ENCODE measurements around the gene UFD1.

DNA sequence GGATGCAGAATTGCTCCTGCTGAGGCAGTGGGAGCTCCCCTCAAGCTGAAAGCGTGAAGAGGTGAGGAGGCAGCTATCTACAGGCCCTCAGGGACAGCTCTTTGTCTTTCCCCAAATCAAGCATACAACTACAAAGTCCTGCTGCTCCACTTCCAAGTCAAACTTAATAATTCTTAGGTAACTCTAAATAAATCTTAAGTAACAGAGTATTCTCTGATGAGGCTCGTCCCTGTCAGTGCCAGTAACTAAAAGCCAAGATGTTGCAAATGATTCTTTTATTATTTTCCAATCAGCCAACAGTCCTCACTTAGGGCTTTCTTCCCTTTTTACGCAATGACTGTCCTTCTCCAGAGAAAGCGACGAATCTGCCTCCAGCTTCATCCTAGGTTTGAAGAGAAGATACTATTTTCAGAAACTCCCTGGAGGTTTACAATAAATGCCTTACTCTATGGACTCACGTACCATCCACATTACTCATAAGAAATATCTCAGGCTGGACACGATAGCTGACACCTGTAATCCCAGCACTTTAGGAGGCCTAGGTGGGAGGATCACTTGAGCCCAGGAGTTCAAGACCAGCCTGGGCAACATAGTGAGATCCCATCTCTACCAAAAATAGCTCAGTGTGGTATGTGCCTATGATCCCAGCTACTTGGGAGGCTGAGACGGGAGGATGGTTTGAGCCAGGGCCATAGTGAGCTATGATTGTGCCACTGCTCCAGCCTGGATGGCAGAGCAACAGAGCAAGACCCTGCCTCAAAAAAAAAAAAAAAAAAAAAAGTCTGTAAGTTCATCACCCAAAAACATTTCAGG, 28.4 kb downstream of the UFD1 start:
- no peak for TF ChIP-seq RAD21 (IDR thresholded peaks at IDR 0.05; ENCODE audit: low read depth)
- TF ChIP-seq, protein P1, sequence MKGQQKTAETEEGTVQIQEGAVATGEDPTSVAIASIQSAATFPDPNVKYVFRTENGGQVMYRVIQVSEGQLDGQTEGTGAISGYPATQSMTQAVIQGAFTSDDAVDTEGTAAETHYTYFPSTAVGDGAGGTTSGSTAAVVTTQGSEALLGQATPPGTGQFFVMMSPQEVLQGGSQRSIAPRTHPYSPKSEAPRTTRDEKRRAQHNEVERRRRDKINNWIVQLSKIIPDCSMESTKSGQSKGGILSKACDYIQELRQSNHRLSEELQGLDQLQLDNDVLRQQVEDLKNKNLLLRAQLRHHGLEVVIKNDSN (IDR thresholded peaks at IDR 0.05), result no peak
- TF ChIP-seq NFIC (IDR thresholded peaks at IDR 0.05), result no peak
- TF ChIP-seq EP300 (IDR thresholded peaks at IDR 0.05; ENCODE audit: borderline replicate concordance), result no peak
- no peak for TF ChIP-seq YY1 (IDR thresholded peaks at IDR 0.05; ENCODE audit: low read depth)
- TF ChIP-seq ZBTB7A (IDR thresholded peaks at IDR 0.05; ENCODE audit: low read depth), result no peak
- TF ChIP-seq EGR1 (IDR thresholded peaks at IDR 0.05), result no peak
- TF ChIP-seq, protein P2, sequence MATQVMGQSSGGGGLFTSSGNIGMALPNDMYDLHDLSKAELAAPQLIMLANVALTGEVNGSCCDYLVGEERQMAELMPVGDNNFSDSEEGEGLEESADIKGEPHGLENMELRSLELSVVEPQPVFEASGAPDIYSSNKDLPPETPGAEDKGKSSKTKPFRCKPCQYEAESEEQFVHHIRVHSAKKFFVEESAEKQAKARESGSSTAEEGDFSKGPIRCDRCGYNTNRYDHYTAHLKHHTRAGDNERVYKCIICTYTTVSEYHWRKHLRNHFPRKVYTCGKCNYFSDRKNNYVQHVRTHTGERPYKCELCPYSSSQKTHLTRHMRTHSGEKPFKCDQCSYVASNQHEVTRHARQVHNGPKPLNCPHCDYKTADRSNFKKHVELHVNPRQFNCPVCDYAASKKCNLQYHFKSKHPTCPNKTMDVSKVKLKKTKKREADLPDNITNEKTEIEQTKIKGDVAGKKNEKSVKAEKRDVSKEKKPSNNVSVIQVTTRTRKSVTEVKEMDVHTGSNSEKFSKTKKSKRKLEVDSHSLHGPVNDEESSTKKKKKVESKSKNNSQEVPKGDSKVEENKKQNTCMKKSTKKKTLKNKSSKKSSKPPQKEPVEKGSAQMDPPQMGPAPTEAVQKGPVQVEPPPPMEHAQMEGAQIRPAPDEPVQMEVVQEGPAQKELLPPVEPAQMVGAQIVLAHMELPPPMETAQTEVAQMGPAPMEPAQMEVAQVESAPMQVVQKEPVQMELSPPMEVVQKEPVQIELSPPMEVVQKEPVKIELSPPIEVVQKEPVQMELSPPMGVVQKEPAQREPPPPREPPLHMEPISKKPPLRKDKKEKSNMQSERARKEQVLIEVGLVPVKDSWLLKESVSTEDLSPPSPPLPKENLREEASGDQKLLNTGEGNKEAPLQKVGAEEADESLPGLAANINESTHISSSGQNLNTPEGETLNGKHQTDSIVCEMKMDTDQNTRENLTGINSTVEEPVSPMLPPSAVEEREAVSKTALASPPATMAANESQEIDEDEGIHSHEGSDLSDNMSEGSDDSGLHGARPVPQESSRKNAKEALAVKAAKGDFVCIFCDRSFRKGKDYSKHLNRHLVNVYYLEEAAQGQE (IDR thresholded peaks at IDR 0.05; ENCODE audit: low read depth), result no peak
- TF ChIP-seq, protein P3, sequence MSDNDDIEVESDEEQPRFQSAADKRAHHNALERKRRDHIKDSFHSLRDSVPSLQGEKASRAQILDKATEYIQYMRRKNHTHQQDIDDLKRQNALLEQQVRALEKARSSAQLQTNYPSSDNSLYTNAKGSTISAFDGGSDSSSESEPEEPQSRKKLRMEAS (IDR thresholded peaks at IDR 0.05), result no peak
- no peak for TF ChIP-seq CEBPB (IDR thresholded peaks at IDR 0.05)
- TF ChIP-seq TEAD4 (IDR thresholded peaks at IDR 0.05), result no peak
